Skin epidermis (tissue), 12 donors: ENCODE data around the gene ANKRD6.

ENCODE experiments used
- H3K27ac ChIP-seq, 21 experiments: fragments of 200-600 bp; sonication (generic) in 11 of 21; one replicate each; pipeline ENCODE4 v1.5.0; 2020; ENCODE audit warnings: mild to moderate bottlenecking in 3 of 21, inconsistent platforms in 2 of 21, moderate library complexity in 2 of 21
- H3K4me3 ChIP-seq, 7 experiments: fragments of 200-600 bp; sonication (generic) in 2 of 7; one replicate each; pipeline ENCODE4 v1.5.0; 2020; ENCODE audit warnings: inconsistent platforms in 2 of 7, mild to moderate bottlenecking in 2 of 7, moderate library complexity in 1 of 7

The ANKRD6 gene

DNA sequence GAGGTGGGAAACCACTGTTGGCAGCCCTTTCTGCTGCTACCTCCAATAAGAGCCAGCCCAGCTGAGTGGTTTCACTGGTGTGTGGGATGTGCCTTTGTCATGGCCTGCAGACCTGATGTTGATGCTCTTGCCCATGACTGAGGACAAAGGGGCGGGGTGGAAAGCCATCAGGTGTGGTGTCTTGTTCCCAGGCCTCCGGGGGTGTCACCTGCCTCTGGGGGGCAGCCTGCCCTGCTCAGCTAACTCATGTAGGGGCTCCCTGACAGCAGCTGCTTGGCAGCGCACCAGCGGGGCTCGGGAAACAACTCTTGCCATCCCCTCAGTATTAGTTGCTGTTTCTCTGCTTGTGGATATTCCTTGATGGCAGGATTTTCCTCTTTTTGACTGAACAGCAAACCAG is 114.3 kb downstream of the ANKRD6 start:
- H3K27ac ChIP-seq, result no peak overlapping the region
- H3K4me3 ChIP-seq, result no peak overlapping the region

- Histone ChIP-seq H3K27ac (no peak overlapping the region), H3K4me3 (no peak overlapping the region)
Observed at GRCh38 chr6:89553431-89553830, 120.5 kb downstream of the ANKRD6 start.

DNA sequence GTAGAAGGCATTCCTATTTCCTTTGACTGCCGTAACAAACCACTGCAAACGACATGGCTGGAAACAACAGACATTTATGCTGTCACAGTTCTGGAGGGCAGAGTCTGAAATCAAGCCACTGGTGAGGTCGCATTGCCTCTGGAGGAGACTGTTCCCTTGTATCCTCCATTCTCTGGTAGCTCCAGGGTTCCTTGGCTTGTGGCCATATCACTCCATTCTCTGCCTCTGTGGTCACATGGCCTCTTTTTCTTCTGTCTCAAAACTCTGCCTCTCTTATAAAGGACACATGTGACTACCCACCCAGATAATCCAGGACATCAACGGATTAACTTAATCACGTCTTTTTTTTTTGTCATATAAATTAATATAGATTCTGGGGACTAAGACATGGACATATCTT is 121.2 kb downstream of the ANKRD6 start:
- H3K4me3 ChIP-seq, result no peak overlapping the region

DNA sequence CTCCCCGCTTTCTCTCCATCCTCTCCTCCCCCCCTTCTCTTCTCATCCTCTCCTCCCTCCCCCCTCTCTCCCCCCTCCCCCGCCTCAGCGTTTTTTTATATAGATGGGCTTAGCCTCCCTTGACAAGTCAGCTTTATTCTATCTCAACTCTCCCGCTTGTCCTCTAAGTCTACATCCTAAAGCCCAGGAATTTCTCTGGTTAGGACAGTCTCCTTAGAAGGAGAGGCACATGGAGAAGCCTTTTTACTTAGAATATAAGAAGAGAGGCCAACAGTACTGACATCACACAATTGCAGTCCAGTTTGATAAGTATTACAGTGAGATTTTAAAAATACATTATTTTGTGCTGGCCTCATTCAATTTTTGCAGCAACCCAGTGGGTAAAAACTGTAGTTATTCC is 122.1 kb downstream of the ANKRD6 start:
- H3K27ac ChIP-seq, result no peak overlapping the region

More for the DNA sequence above, 121.2 kb downstream of the ANKRD6 start:
- no peak overlapping the region for H3K27ac ChIP-seq

GRCh38 chr6:89555806-89556205 is 122.9 kb downstream of the ANKRD6 start:
- H3K27ac ChIP-seq, result no peak overlapping the region
- no peak overlapping the region for H3K4me3 ChIP-seq

More for the DNA sequence above, 122.1 kb downstream of the ANKRD6 start:
- H3K4me3 ChIP-seq, result no peak overlapping the region

DNA sequence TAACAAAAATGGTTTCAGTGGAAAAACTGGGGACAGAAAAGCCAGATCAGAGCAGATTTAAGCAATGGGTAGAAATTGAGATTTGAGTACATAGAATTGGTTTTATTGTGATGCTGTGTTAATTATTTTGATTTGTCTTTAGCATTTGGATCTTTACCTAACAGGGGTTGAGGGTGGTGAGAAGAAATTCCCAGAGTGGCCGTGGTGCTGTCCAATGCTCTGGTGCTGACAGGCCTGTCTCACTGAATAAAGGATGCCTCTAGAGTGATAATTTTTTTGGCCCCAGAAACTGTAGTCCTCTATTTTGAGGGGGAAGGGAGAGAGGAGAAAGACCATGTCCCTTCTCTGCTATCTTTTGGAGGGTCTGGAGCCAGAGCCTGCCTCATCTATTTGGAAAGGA is 126.5 kb downstream of the ANKRD6 start:
- Histone ChIP-seq H3K4me3 (no peak overlapping the region), H3K27ac (no peak overlapping the region)

GRCh38 chr6:89562093-89562973 is 129.4 kb downstream of the ANKRD6 start:
- H3K4me3 ChIP-seq, result no peak overlapping the region
- H3K27ac ChIP-seq, result no peak overlapping the region

- Histone ChIP-seq H3K27ac (no peak overlapping the region), H3K4me3 (no peak overlapping the region)
Observed at GRCh38 chr6:89563866-89564265, 130.9 kb downstream of the ANKRD6 start.

DNA sequence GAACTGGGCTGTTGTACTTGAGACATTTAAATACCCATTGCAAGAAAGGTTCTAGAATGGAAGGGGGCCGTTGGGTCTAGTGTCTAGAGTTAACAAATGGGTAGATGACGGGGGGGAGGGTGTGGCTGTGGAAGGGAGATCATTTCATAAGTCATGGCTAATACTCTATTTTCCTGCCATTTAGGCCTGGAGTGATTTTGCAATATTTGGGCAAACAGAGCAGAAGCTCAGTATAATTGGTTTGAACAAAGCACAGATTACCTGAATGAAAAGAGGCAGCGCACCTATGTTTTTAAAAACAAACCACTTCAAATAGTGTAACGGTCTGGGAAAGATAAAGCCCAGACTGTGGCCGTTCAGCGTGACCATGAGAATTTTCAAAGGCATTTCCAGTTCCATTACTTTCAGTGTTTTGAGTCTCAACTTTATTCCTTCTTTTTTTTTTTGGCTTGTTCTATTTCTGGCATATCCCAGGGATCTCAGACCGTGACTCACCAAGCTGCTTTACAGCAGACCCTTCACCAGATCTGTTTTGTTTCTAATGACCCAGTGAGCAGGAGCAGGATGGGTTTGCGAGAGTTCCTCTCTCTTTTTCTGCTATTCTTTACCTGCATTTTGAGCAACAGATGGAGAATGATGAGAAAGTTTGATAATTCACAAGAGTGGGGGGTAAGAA is 131.9 kb downstream of the ANKRD6 start:
- no peak overlapping the region for H3K4me3 ChIP-seq
- no peak overlapping the region for H3K27ac ChIP-seq

- Histone ChIP-seq H3K27ac (no peak overlapping the region), H3K4me3 (no peak overlapping the region)
Observed at GRCh38 chr6:89566008-89566800, 133.3 kb downstream of the ANKRD6 start.

- no peak overlapping the region for H3K27ac ChIP-seq
Observed at GRCh38 chr6:89566930-89567629, 134.1 kb downstream of the ANKRD6 start.

GRCh38 chr6:89567630-89568390 is 134.9 kb downstream of the ANKRD6 start:
- H3K4me3 ChIP-seq, result no peak overlapping the region
- no peak overlapping the region for H3K27ac ChIP-seq

More at GRCh38 chr6:89566930-89567629, 134.1 kb downstream of the ANKRD6 start:
- no peak overlapping the region for H3K4me3 ChIP-seq

GRCh38 chr6:89574910-89575561 is 142.1 kb downstream of the ANKRD6 start:
- no peak overlapping the region for H3K27ac ChIP-seq
- H3K4me3 ChIP-seq, result no peak overlapping the region

DNA sequence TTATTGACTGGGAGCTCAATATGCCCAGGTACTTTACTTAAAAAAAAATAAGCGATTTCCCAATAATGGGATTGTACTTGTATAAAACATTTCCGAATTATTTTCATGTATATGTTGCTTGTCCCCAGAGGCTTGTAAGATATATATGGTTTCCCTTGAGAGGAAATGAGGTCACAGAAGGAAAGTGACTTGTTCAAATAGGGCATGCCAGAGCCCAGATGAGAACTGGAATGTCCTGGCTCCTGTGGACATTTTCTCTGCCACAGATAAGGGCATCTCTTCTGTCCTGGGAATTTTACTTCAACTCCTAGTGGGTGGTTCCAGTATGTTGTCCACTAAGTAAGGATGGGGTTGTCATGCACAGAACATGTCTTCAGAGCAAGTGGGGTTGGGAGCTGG is 142.6 kb downstream of the ANKRD6 start:
- H3K27ac ChIP-seq, result no peak overlapping the region

GRCh38 chr6:89580997-89581666 is 148.2 kb downstream of the ANKRD6 start:
- no peak overlapping the region for H3K4me3 ChIP-seq

More for the DNA sequence above, 142.6 kb downstream of the ANKRD6 start:
- H3K4me3 ChIP-seq, result no peak overlapping the region

GRCh38 chr6:89581689-89582088 is 148.7 kb downstream of the ANKRD6 start:
- no peak overlapping the region for H3K4me3 ChIP-seq
- H3K27ac ChIP-seq, result no peak overlapping the region

More at GRCh38 chr6:89580997-89581666, 148.2 kb downstream of the ANKRD6 start:
- no peak overlapping the region for H3K27ac ChIP-seq

GRCh38 chr6:89582669-89583325 is 149.8 kb downstream of the ANKRD6 start:
- H3K4me3 ChIP-seq, result no peak overlapping the region
- no peak overlapping the region for H3K27ac ChIP-seq
